GM19467 (cell line): ENCODE measurements around the gene PDCD1LG2.
"Not testable (repeated sequence)": the region's sequence is repeated elsewhere in the genome, so short reads cannot be mapped to it uniquely, and the experiment has no call there.

ENCODE experiments used
- ATAC-seq: cut with Tn5 transposase; IDR thresholded peaks from one replicate; pipeline ENCODE4 v1.9.1; 2021; ENCODE audit warnings: mild to moderate bottlenecking, moderate library complexity; ENCODE audit not compliant: unreplicated experiment

PDCD1LG2 gene

DNA sequence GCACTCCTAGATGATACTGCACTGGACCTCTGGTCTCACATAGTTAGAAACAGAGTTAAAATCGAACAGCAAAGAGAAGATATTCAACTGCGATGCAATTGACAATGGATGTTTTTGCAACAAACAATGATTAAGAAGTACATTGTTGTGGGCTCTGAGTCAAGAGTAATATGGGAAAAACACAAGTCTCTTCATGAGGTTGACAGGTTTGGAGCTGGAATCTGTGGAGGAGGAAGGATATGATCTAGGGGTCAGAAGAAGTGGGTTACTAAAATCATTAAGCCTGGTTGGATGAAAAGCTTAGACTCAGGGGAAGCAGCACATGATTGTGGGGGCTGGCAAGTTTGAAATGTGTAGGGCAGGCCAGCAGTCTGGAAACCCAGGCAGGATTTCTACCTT lies 53.1 kb downstream of the PDCD1LG2 start:
- ATAC-seq: no peak

- no peak for ATAC-seq
Measured at GRCh38 chr9:5563886-5564285, 53.6 kb downstream of the PDCD1LG2 start.

GRCh38 chr9:5566054-5566618 lies 55.8 kb downstream of the PDCD1LG2 start:
- peak; percentile 62 for ATAC-seq

- no peak for ATAC-seq
Measured at GRCh38 chr9:5568868-5569267, 58.5 kb downstream of the PDCD1LG2 start.

DNA sequence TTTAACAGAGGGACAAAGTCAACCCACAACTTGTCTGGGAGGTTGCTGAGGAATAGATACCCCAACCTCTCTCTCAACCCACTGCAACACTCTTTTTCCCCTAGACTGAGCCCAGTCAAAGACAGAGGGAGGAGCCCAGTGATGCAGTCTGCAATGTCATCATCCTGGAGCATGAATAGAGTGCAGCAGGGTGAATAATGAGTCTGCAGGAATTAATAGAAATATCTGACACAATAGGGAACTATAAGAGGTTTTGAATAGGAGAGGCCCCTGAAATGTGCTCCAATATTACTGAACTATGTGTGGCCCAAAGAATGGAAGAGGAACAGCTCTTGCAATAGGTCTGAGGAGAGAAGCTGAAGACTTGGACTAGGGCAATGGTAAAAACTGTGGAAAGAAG lies 59.1 kb downstream of the PDCD1LG2 start:
- ATAC-seq: no peak

DNA sequence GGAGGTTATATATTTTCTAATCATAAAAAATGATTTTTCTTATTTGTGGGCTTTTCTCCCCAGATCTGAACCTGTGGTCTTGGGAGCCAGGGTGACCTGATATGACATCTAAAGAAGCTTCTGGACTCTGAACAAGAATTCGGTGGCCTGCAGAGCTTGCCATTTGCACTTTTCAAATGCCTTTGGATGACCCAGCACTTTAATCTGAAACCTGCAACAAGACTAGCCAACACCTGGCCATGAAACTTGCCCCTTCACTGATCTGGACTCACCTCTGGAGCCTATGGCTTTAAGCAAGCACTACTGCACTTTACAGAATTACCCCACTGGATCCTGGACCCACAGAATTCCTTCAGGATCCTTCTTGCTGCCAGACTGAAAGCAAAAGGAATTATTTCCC lies 59.6 kb downstream of the PDCD1LG2 start:
- ATAC-seq: no peak

- ATAC-seq: no peak
Measured at GRCh38 chr9:5571629-5572232, 61.4 kb downstream of the PDCD1LG2 start.

DNA sequence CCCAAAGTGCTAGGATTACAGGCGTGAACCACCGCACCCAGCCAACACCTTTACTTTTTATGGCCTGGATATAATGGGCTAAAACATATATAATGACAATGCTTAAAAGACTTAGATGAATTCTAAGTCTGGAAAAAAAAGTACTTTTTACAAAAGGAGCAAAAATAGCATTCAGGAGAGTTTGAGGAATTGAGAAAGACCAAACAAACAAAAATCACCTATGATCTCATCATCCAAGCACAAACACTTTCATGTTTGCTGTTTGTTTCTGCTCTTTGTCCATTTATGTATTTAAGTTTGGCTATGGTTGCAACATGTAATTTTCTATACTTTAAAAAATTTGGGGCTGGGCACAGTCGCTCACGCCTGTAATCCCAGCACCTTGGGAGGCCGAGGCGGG lies 63.8 kb downstream of the PDCD1LG2 start:
- no peak for ATAC-seq

DNA sequence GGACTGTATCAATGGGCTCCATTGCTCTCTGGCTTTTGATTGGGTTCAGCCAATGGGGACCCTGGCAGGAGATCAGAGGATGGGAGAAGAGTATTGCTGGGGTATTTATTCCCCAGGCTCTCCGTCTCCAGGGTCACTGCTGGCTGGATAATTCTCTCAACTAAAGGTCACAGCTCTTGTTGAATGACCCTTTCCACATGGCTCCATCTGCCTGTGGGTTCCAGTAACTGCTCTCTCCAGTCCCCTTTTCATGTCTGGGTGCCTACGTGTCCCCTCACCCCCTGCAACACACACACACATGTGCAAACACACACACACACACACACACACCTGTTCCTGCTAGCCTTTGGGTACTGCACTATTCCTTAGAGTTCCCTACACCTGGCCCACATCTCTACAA lies 64.7 kb downstream of the PDCD1LG2 start:
- ATAC-seq: no peak

DNA sequence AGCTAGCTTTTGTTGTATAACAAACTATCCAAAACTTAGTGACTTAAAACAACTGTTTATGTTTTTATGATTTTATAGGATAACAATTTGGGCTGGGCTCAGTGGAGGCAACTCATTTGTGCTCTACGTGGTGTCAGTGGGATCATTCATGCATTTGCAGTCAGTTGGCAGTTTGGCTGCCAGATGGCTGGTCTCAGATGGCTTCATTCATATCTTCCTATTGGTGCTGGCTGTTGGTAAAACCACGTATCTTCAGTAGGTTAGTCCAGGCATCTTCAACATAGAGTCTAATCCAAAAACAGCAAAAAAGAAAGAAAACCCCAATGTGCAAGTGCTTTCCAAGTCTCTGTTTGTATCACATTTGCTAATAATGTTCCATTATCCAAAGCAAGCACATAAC lies 66.9 kb downstream of the PDCD1LG2 start:
- ATAC-seq: no peak

GRCh38 chr9:5578018-5578697 lies 67.8 kb downstream of the PDCD1LG2 start:
- ATAC-seq: no peak

DNA sequence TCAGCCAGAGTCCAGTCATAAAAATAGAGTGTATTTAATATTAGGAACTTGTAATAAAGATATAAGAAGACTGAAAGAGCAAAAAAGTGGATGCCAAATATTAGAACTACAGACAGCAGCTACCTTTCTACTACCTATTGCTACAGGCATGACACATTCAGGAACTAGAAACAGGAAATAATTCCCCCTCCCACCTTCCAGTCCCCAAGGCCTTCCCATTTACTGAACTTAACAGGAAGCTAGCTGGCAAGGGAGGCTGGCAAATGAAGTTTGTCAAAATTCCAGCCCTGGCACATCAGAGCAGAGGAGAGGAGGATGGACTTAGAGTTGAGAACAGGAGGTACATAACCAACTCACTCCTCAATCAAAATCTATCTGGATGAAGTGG lies 68.4 kb downstream of the PDCD1LG2 start:
- no peak for ATAC-seq

- no peak for ATAC-seq
Measured at GRCh38 chr9:5579881-5580280, 69.5 kb downstream of the PDCD1LG2 start.

GRCh38 chr9:5580650-5581049 lies 70.3 kb downstream of the PDCD1LG2 start:
- no peak for ATAC-seq

- ATAC-seq: not testable (repeated sequence)
Measured at GRCh38 chr9:5581706-5582105, 71.4 kb downstream of the PDCD1LG2 start.

DNA sequence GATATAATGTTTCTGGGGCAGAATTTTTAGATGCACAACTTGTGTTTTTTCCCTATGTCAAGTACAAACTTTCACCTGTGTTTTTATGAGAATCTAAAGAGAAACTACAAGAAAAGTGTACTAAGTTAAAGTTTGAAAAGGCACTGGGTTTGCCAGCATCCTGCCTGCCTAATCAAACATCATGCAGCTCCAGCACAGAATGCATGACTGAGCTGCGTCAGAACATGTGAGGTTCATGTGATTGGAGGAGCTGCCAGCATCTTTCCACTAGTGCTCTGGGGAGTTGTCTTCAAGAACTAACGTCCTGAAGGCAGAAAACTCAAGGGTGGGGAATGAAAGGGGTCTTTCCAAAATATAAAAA lies 72.5 kb downstream of the PDCD1LG2 start:
- ATAC-seq: peak; percentile 67

GRCh38 chr9:5586391-5586802 lies 76.1 kb downstream of the PDCD1LG2 start:
- no peak for ATAC-seq

GRCh38 chr9:5587024-5587423 lies 76.7 kb downstream of the PDCD1LG2 start:
- ATAC-seq: no peak

- no peak for ATAC-seq
Measured at GRCh38 chr9:5592231-5592630, 81.9 kb downstream of the PDCD1LG2 start.

- ATAC-seq: no peak
Measured at GRCh38 chr9:5592904-5593303, 82.6 kb downstream of the PDCD1LG2 start.

- peak; percentile 54 for ATAC-seq
Measured at GRCh38 chr9:5593904-5594303, 83.6 kb downstream of the PDCD1LG2 start.

- ATAC-seq: no peak
Measured at GRCh38 chr9:5596173-5596572, 85.8 kb downstream of the PDCD1LG2 start.
